BJ (cell line): ENCODE measurements around the gene SPTB. TPM values are rescaled to one million over a fixed set of nuclear protein-coding genes. Genes with fewer than 3 reads are reported as not detected.

ENCODE experiments used
- CTCF ChIA-PET: fragments of 350-600 bp; formaldehyde crosslinking; extraction: SDS; loops from one replicate; lab custom pipeline; 2021; ENCODE audit warnings: antibody characterized with exemption, inconsistent platforms; lab: Yijun Ruan, JAX
- POLR2A ChIA-PET: fragments of 300-600 bp; sonication (Branson Sonifier 250); formaldehyde crosslinking; extraction: SDS; loops from one replicate; lab custom pipeline; 2021; ENCODE audit warnings: antibody characterized with exemption; lab: Charles Lee
- DNase-seq: peaks from one replicate; pipeline ENCODE4 v3.0.0-alpha.2; 2011; ENCODE audit warnings: low read depth
- H3K27me3 ChIP-seq: 2 replicates; pipeline ENCODE4 v1.6.0; 2011; ENCODE audit warnings: low read length; ENCODE audit not compliant: control insufficient read depth, insufficient read depth
- H3K36me3 ChIP-seq: 2 replicates; pipeline ENCODE4 v1.5.1; 2011; ENCODE audit warnings: low read length; ENCODE audit not compliant: control insufficient read depth, insufficient read depth
- H3K4me3 ChIP-seq: 2 replicates; pipeline ENCODE4 v1.5.1; 2011; ENCODE audit warnings: low read depth, mild to moderate bottlenecking, control low read depth, low read length
- polyA plus RNA-seq: library from polyadenylated mRNA; depleted of rRNA; stranded (reverse); fragments of >200 nt; gene quantifications from 2 replicates; pipeline ENCODE4 v1.2.3, GENCODE V29; 2011
- TF ChIP-seq, protein P1 (sequence below): IDR thresholded peaks from 2 replicates; pipeline ENCODE4 v1.5.1; 2011; ENCODE audit warnings: low read depth, mild to moderate bottlenecking, control low read depth, inconsistent platforms, low read length, moderate library complexity; ENCODE audit not compliant: insufficient read depth

Gene SPTB
- polyA plus RNA-seq, 1 experiment, result 0.02 TPM

DNA sequence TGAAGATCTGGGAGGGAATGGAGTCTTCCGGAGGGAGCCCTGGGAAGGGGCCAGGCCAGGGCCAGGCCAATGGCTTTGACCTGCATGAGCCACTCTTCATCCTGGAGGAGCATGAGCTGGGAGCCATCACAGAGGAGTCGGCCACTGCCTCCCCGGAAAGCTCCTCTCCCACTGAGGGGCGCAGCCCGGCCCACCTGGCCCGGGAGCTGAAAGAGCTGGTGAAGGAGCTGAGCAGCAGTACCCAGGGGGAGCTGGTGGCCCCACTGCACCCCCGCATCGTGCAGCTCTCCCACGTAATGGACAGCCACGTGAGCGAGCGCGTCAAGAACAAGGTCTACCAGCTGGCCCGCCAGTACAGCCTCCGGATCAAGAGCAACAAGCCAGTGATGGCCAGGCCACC is 137.7 kb downstream of the SPTB start:
- TF ChIP-seq, protein P1, sequence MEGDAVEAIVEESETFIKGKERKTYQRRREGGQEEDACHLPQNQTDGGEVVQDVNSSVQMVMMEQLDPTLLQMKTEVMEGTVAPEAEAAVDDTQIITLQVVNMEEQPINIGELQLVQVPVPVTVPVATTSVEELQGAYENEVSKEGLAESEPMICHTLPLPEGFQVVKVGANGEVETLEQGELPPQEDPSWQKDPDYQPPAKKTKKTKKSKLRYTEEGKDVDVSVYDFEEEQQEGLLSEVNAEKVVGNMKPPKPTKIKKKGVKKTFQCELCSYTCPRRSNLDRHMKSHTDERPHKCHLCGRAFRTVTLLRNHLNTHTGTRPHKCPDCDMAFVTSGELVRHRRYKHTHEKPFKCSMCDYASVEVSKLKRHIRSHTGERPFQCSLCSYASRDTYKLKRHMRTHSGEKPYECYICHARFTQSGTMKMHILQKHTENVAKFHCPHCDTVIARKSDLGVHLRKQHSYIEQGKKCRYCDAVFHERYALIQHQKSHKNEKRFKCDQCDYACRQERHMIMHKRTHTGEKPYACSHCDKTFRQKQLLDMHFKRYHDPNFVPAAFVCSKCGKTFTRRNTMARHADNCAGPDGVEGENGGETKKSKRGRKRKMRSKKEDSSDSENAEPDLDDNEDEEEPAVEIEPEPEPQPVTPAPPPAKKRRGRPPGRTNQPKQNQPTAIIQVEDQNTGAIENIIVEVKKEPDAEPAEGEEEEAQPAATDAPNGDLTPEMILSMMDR, result no peak
- CTCF ChIA-PET, result interaction anchor here (1.4 to 1.5 kb wide), 2 partner anchors 16 to 73 kb away, joined by 4 to 5 read pairs; no protein-coding TSS in a partner anchor

GRCh38 chr14:64741200-64741599 is 138.5 kb downstream of the SPTB start:
- TF ChIP-seq, protein P1, result no peak
- POLR2A ChIA-PET, result no interaction called here
- DNase-seq, result no peak
- H3K36me3 ChIP-seq, result peaks cover 26% of the 10 kb centered on the region
- H3K27me3 ChIP-seq, result no peaks in the 10 kb centered on the region
- H3K4me3 ChIP-seq, result no peak overlapping the region
- CTCF ChIA-PET, result interaction anchor here (1.4 kb wide), 1 partner anchor 16 kb away, joined by 5 read pairs; no protein-coding TSS in a partner anchor

More for the DNA sequence above, 137.7 kb downstream of the SPTB start:
- Histone ChIP-seq H3K36me3 (peaks cover 26% of the 10 kb centered on the region), H3K27me3 (no peaks in the 10 kb centered on the region), H3K4me3 (no peak overlapping the region)
- DNase-seq, result no peak
- POLR2A ChIA-PET, result no interaction called here

- Histone ChIP-seq H3K36me3 (peaks cover 25% of the 10 kb centered on the region), H3K27me3 (no peaks in the 10 kb centered on the region), H3K4me3 (no peak overlapping the region)
- ChIA-PET POLR2A (no interaction called here), CTCF (interaction anchor here (1.1 kb wide), 1 partner anchor 103 kb away, joined by 3 read pairs; no protein-coding TSS in a partner anchor)
- no peak for DNase-seq
- TF ChIP-seq, protein P1, result no peak
Observed at GRCh38 chr14:64738281-64738804, 141.4 kb downstream of the SPTB start.

DNA sequence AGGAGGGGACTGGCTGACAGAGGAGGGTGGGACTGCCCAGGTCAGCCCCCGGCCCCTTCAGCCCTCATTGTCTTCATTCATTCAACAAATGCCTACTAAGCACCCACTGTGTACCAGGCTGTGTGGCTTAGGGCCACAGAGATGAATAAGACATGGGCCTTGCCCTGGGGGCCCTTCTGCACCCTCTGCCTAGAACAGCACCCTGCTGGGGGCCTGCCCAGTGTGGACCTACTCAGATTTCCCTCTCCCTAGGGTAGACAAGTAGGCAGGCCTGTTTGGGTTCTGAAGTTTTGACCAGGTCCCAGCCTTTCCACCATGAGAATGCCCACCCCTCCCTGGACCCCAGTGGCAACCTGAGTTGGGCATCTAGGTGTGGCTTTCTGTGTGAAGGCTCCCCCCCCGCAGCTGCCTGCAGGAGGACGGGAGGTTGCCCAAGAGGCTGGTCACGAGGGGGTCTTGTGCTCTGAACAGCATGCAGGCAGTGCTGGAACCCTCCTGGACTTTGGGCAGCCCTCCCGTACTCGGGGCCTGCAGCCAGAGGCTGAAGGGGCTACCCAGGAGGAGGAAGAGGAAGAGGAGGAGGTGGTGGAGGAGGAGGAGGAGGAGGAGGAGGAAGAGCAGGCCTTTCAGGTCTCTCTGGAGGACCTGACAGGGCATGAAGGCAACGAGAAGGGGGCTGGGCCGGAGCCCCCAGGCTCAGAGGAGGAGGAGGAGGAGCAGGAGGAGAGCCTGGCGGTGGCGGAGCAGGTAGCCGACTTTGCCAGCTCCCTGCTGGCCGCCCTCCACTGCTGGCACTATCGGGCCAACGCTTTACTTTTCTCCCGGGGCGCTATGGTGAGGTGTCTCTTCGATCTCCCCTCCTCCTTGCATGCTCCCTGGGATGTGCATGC is 142.1 kb downstream of the SPTB start:
- POLR2A ChIA-PET, result no interaction called here
- H3K27me3 ChIP-seq, result no peaks in the 10 kb centered on the region
- CTCF ChIA-PET, result interaction anchor here (1.1 kb wide), 1 partner anchor 102 kb away, joined by 3 read pairs; no protein-coding TSS in a partner anchor
- TF ChIP-seq, protein P1, result no peak
- no peak overlapping the region for H3K4me3 ChIP-seq
- DNase-seq, result no peak
- peaks cover 23% of the 10 kb centered on the region for H3K36me3 ChIP-seq
